KMS-11 (cell line): ENCODE measurements around the gene ZNF385B.

ENCODE experiments used
- H2AFZ ChIP-seq: fragments of 200-600 bp; sonication (generic); 2 replicates; pipeline ENCODE4 v1.6.1; 2016; ENCODE audit warnings: antibody characterized with exemption, mixed run types, low read depth
- H3K27ac ChIP-seq: fragments of 200-600 bp; sonication (generic); 2 replicates; pipeline ENCODE4 v1.6.1; 2016; ENCODE audit warnings: mild to moderate bottlenecking, mixed run types
- H3K27me3 ChIP-seq: fragments of 200-600 bp; sonication (generic); 2 replicates; pipeline ENCODE4 v1.6.1; 2017; ENCODE audit warnings: mild to moderate bottlenecking, low read depth, mixed run types, moderate library complexity; ENCODE audit not compliant: insufficient read depth
- H3K36me3 ChIP-seq: fragments of 200-600 bp; sonication (generic); 2 replicates; pipeline ENCODE4 v1.6.1; 2017; ENCODE audit warnings: mild to moderate bottlenecking, mixed run types; ENCODE audit not compliant: insufficient read depth
- H3K4me1 ChIP-seq: fragments of 200-600 bp; sonication (generic); 2 replicates; pipeline ENCODE4 v1.6.1; 2016; ENCODE audit warnings: mild to moderate bottlenecking, low read depth, mixed run types; ENCODE audit not compliant: poor library complexity, severe bottlenecking
- H3K4me2 ChIP-seq: fragments of 200-600 bp; sonication (generic); 2 replicates; pipeline ENCODE4 v1.7.0; 2016; ENCODE audit warnings: mild to moderate bottlenecking, mixed run types
- H3K4me3 ChIP-seq: fragments of 200-600 bp; sonication (generic); IDR thresholded peaks from 2 replicates; pipeline ENCODE4 v1.6.1; 2017; ENCODE audit warnings: low read depth, low read length, mixed read lengths; ENCODE audit not compliant: insufficient read depth
- H3K79me2 ChIP-seq: fragments of 200-600 bp; sonication (generic); 2 replicates; pipeline ENCODE4 v1.6.1; 2016; ENCODE audit warnings: low read depth, mixed run types; ENCODE audit not compliant: insufficient read depth
- H3K9ac ChIP-seq: fragments of 200-600 bp; sonication (generic); 2 replicates; pipeline ENCODE4 v1.6.1; 2016; ENCODE audit warnings: mild to moderate bottlenecking, mixed run types
- H4K20me1 ChIP-seq: fragments of 200-600 bp; sonication (generic); 2 replicates; pipeline ENCODE4 v1.6.1; 2016; ENCODE audit warnings: mild to moderate bottlenecking, mixed run types; ENCODE audit not compliant: insufficient read depth
- TF ChIP-seq, protein P1 (sequence below): fragments of 200-600 bp; sonication (generic); conservative IDR thresholded peaks from 2 replicates; pipeline ENCODE4 v1.6.1; 2017; ENCODE audit warnings: low read depth, mild to moderate bottlenecking, antibody characterized with exemption, low read length, moderate library complexity, mixed read lengths

ZNF385B gene

DNA sequence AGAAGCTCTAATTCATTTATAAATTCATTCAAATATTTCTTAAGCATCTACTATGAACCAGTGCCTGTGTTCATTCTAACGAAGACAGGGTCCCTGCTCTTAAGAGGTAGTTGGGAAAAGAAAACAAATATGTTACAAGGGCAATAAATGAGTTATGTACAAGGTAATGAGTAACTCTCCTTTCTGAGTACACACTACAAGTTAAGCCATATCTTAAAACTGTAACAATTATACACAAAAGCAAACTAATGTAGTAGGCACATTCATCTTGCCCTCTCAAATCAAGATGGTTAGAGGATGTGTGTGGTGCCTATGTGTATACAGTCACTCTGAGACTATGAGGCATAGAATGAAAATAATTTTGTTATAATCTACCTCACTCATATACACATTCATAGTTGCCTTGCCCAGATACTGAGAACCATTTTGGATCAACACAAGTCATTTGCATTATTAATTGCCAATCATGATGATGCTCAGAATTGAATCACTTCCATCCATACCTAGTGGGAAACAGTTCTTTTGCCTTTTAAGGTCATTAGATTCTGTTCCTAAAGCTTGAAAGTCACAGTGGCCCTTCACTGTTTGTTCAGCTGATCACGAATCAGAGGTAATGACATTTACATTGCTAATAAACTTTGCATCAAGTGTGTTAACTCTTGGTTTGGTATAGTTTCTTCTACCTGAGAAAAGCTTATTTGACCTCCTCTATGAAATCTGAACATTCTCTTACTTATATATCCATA lies 283.1 kb downstream of the ZNF385B start:
- Histone ChIP-seq H3K4me2 (no peak overlapping the region), H3K4me3 (no peak overlapping the region), H2AFZ (no peak overlapping the region), H3K36me3 (no peaks in the 10 kb centered on the region), H4K20me1 (no peaks in the 10 kb centered on the region), H3K9ac (no peak overlapping the region), H3K4me1 (peaks cover 16% of the 10 kb centered on the region), H3K79me2 (no peaks in the 10 kb centered on the region), H3K27ac (no peak overlapping the region), H3K27me3 (no peaks in the 10 kb centered on the region)
- TF ChIP-seq, protein P1, sequence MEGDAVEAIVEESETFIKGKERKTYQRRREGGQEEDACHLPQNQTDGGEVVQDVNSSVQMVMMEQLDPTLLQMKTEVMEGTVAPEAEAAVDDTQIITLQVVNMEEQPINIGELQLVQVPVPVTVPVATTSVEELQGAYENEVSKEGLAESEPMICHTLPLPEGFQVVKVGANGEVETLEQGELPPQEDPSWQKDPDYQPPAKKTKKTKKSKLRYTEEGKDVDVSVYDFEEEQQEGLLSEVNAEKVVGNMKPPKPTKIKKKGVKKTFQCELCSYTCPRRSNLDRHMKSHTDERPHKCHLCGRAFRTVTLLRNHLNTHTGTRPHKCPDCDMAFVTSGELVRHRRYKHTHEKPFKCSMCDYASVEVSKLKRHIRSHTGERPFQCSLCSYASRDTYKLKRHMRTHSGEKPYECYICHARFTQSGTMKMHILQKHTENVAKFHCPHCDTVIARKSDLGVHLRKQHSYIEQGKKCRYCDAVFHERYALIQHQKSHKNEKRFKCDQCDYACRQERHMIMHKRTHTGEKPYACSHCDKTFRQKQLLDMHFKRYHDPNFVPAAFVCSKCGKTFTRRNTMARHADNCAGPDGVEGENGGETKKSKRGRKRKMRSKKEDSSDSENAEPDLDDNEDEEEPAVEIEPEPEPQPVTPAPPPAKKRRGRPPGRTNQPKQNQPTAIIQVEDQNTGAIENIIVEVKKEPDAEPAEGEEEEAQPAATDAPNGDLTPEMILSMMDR, result no peak

DNA sequence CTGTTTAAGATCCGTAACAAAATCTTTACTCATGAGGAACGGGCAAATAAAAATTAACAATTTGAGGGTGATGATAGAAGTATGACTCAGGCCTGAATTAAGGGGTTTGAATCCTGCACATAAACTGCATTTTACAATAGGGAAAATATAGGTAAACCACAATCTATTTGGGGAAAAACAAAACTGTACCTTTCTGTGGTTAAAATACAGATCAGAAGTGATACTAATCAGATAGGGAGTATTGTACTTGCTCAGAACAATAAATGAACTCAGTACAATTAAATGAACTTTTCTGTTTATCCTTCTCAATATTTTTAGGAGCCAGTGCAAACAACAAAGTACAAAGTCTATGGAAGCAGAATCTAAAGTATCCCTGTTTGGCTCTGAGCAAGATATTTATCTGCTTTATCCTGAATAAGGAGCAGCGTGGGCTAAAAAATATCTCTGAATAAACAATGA lies 287.3 kb downstream of the ZNF385B start:
- Histone ChIP-seq H3K4me1 (peaks cover 19% of the 10 kb centered on the region), H3K4me3 (no peak overlapping the region), H2AFZ (no peak overlapping the region), H3K4me2 (peak overlapping the region; percentile 11; the same call in 1 of the 2 replicates), H3K36me3 (no peaks in the 10 kb centered on the region), H3K27me3 (no peaks in the 10 kb centered on the region), H3K79me2 (no peaks in the 10 kb centered on the region), H4K20me1 (no peaks in the 10 kb centered on the region), H3K9ac (no peak overlapping the region), H3K27ac (no peak overlapping the region)
- TF ChIP-seq, protein P1, result no peak

GRCh38 chr2:179572544-179572943 lies 288.9 kb downstream of the ZNF385B start:
- Histone ChIP-seq H3K9ac (no peak overlapping the region), H3K36me3 (no peaks in the 10 kb centered on the region), H3K27ac (no peak overlapping the region), H4K20me1 (no peaks in the 10 kb centered on the region), H3K4me3 (no peak overlapping the region), H3K27me3 (no peaks in the 10 kb centered on the region), H2AFZ (no peak overlapping the region), H3K4me1 (peaks cover 19% of the 10 kb centered on the region), H3K4me2 (no peak overlapping the region), H3K79me2 (no peaks in the 10 kb centered on the region)
- TF ChIP-seq, protein P1, result no peak

GRCh38 chr2:179571721-179572120 lies 289.7 kb downstream of the ZNF385B start:
- Histone ChIP-seq H3K79me2 (no peaks in the 10 kb centered on the region), H3K4me3 (no peak overlapping the region), H3K27me3 (no peaks in the 10 kb centered on the region), H3K27ac (no peak overlapping the region), H3K4me1 (peaks cover 19% of the 10 kb centered on the region), H3K36me3 (no peaks in the 10 kb centered on the region), H3K9ac (no peak overlapping the region), H4K20me1 (no peaks in the 10 kb centered on the region), H2AFZ (no peak overlapping the region), H3K4me2 (no peak overlapping the region)
- TF ChIP-seq, protein P1, result no peak
